HG02642 (cell line): ENCODE results near the gene SMPD3.

Experiments used
- ATAC-seq: cut with Tn5 transposase; IDR thresholded peaks from one replicate; pipeline ENCODE4 v1.9.1; 2021; ENCODE audit warnings: mild to moderate bottlenecking; ENCODE audit not compliant: unreplicated experiment, poor library complexity

The SMPD3 gene

GRCh38 chr16:68309799-68310198 is 138.5 kb downstream of the SMPD3 start:
- no peak for ATAC-seq
